Endothelial cell (in vitro differentiated cells): Measurements from ENCODE around the gene NMNAT1. TPM values are rescaled to one million over a fixed set of nuclear protein-coding genes. Genes with fewer than 3 reads are reported as not detected.

ENCODE experiments used
- DNase-seq: peaks from one replicate; pipeline ENCODE4 v3.0.0; 2021; ENCODE audit warnings: low spot score
- H3K27ac Mint-ChIP-seq: one replicate; pipeline ENCODE4 v1.8.0; 2021; ENCODE audit warnings: mixed read lengths, inconsistent platforms; ENCODE audit not compliant: unreplicated experiment
- H3K27me3 Mint-ChIP-seq: one replicate; pipeline ENCODE4 v1.8.0; 2021; ENCODE audit warnings: mild to moderate bottlenecking, moderate library complexity, mixed read lengths, inconsistent platforms; ENCODE audit not compliant: unreplicated experiment
- H3K36me3 Mint-ChIP-seq: one replicate; pipeline ENCODE4 v1.8.0; 2021; ENCODE audit warnings: mild to moderate bottlenecking, low read depth, mixed read lengths, inconsistent platforms; ENCODE audit not compliant: unreplicated experiment
- H3K4me1 Mint-ChIP-seq: one replicate; pipeline ENCODE4 v1.8.0; 2021; ENCODE audit warnings: mild to moderate bottlenecking, mixed read lengths, inconsistent platforms; ENCODE audit not compliant: unreplicated experiment
- H3K4me3 Mint-ChIP-seq: one replicate; pipeline ENCODE4 v1.8.0; 2021; ENCODE audit warnings: mild to moderate bottlenecking, mixed read lengths, inconsistent platforms; ENCODE audit not compliant: unreplicated experiment
- H3K9me3 Mint-ChIP-seq: one replicate; pipeline ENCODE4 v1.8.0; 2021; ENCODE audit warnings: mixed read lengths, inconsistent platforms; ENCODE audit not compliant: unreplicated experiment
- CTCF ChIP-seq: fragments of 200-600 bp; sonication (generic); IDR thresholded peaks from one replicate; pipeline ENCODE4 v1.5.0; 2021; ENCODE audit warnings: antibody characterized with exemption; ENCODE audit not compliant: unreplicated experiment
- total RNA-seq: library from RNA; stranded (reverse); fragmentation: NEBNext Ultra II Directional; extraction: Animal tissue kit (Norgen Biotek cat#: 25700); gene quantifications from one replicate; pipeline ENCODE4 v1.2.1, GENCODE V29; 2021; ENCODE audit not compliant: unreplicated experiment

NMNAT1 gene
- total RNA-seq, 1 donor from 2014 or later: 15.9 TPM

- Mint-ChIP-seq H3K27me3 (peaks cover 2% of the 10 kb centered on the region), H3K27ac (no peak overlapping the region), H3K36me3 (peaks cover 8% of the 10 kb centered on the region), H3K4me3 (no peak overlapping the region), H3K9me3 (no peaks in the 10 kb centered on the region), H3K4me1 (no peaks in the 10 kb centered on the region)
- DNase-seq: no peak
- no peak for TF ChIP-seq CTCF
Measured at GRCh38 chr1:9985001-9985400, 41.7 kb downstream of the NMNAT1 start.

DNA sequence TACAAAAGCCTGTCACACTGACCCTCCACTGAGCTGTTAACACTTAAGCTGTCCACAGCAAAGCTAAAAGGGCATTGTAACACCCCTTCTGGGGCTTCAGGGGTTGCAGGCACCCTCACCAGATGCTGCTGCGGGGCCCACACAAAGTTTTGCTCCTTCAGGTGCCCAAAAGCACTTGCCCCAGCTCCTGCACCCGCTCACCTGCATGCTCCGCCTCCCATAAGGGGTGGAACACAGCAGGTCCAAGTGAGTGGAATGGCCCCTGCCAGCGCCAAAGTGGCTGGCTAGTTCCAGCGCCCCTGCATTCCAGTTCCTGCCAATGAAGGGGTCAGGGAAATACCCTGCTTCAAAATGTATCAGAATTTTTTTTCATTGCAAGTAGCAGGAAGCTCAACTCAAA, 46.5 kb downstream of the NMNAT1 start:
- H3K4me3 Mint-ChIP-seq: no peak overlapping the region
- no peaks in the 10 kb centered on the region for H3K9me3 Mint-ChIP-seq
- no peaks in the 10 kb centered on the region for H3K27me3 Mint-ChIP-seq
- no peaks in the 10 kb centered on the region for H3K36me3 Mint-ChIP-seq
- DNase-seq: no peak
- H3K4me1 Mint-ChIP-seq: peaks cover 8% of the 10 kb centered on the region
- H3K27ac Mint-ChIP-seq: no peak overlapping the region
- TF ChIP-seq CTCF: no peak

- no peak for DNase-seq
- Mint-ChIP-seq H3K4me3 (no peak overlapping the region), H3K27me3 (no peaks in the 10 kb centered on the region), H3K9me3 (no peaks in the 10 kb centered on the region), H3K4me1 (peaks cover 8% of the 10 kb centered on the region), H3K27ac (no peak overlapping the region), H3K36me3 (no peaks in the 10 kb centered on the region)
- no peak for TF ChIP-seq CTCF
Measured at GRCh38 chr1:9990944-9991343, 47.7 kb downstream of the NMNAT1 start.

DNA sequence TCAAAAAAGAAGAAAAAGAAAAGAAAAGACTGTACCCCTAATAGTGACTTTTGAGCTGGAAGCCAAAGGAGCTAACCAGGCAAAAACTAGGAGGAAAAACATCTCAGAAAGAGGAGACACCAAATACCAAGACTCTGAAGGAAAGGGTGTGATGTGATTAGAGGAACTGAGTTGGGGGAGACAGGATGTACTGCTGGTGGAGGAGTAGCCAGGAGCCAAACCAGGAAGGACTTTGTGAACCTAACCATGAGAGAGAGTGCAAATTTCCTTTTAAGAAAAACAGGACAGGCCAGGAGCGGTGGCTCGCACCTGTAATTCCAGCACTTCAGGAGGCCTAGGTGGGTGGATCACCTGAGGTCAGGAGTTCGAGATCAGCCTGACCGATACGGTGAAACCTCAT, 49.6 kb downstream of the NMNAT1 start:
- H3K36me3 Mint-ChIP-seq: peaks cover 3% of the 10 kb centered on the region
- no peak for DNase-seq
- no peak overlapping the region for H3K4me3 Mint-ChIP-seq
- peak overlapping the region; percentile 54 for H3K27ac Mint-ChIP-seq
- H3K4me1 Mint-ChIP-seq: peaks cover 10% of the 10 kb centered on the region
- no peak for TF ChIP-seq CTCF
- peaks cover 5% of the 10 kb centered on the region for H3K27me3 Mint-ChIP-seq
- no peaks in the 10 kb centered on the region for H3K9me3 Mint-ChIP-seq

GRCh38 chr1:9993561-9994075, 50.3 kb downstream of the NMNAT1 start:
- TF ChIP-seq CTCF: no peak
- Mint-ChIP-seq H3K27me3 (peaks cover 11% of the 10 kb centered on the region), H3K4me1 (peaks cover 10% of the 10 kb centered on the region), H3K36me3 (peaks cover 3% of the 10 kb centered on the region), H3K27ac (no peak overlapping the region), H3K4me3 (no peak overlapping the region), H3K9me3 (no peaks in the 10 kb centered on the region)
- DNase-seq: no peak
